H1 (cell line): Measurements from ENCODE around the gene CFP. TPM values are rescaled to one million over a fixed set of nuclear protein-coding genes. Genes with fewer than 3 reads are reported as not detected.
A peak's percentile ranks its signal among the peaks of the same experiment; 100 is the strongest.

Experiments used
- CTCF ChIA-PET: fragments of 300-600 bp; sonication (Branson Sonifier 250); formaldehyde crosslinking; loops from one replicate; lab custom pipeline; 2021; ENCODE audit not compliant: partially characterized antibody; lab: Charles Lee
- POLR2A ChIA-PET: fragments of 300-600 bp; sonication (Branson Sonifier 250); formaldehyde crosslinking; loops from one replicate; lab custom pipeline; 2021; ENCODE audit warnings: inconsistent platforms; ENCODE audit not compliant: partially characterized antibody; lab: Charles Lee
- DNase-seq, 2 experiments: peaks; one replicate each; pipeline versions ENCODE4 v3.0.0 to v3.0.0-alpha.2; 2010 to 2022; ENCODE audit warnings: low spot score in 2 of 2, low read depth in 1 of 2, mixed read lengths in 1 of 2
- FAIRE-seq: peaks from 2 replicates; lab custom pipeline; 2011; peaks lifted over from hg19 to GRCh38; lab: Jason Lieb, UNC
- H2AFZ ChIP-seq: 2 replicates; pipeline ENCODE4 v1.8.1; 2012; ENCODE audit warnings: low read length, inconsistent platforms
- H2AK5ac ChIP-seq: 2 replicates; pipeline ENCODE4 v1.6.1; 2013; ENCODE audit warnings: low read depth, low read length
- H2BK120ac ChIP-seq: replicated peaks from 2 replicates; pipeline ENCODE3; 2013; ENCODE audit warnings: low read depth, low read length, inconsistent platforms
- H2BK12ac ChIP-seq: 2 replicates; pipeline ENCODE4 v1.6.1; 2013; ENCODE audit warnings: low read depth, low read length
- H2BK15ac ChIP-seq: 2 replicates; pipeline ENCODE4 v1.6.1; 2013; ENCODE audit warnings: low read length
- H2BK20ac ChIP-seq: 2 replicates; pipeline ENCODE4 v1.6.1; 2013; ENCODE audit warnings: low read length
- H2BK5ac ChIP-seq: 2 replicates; pipeline ENCODE4 v1.6.1; 2013; ENCODE audit warnings: low read depth, low read length
- H3K14ac ChIP-seq: 2 replicates; pipeline ENCODE4 v1.6.1; 2013; ENCODE audit warnings: inconsistent platforms; ENCODE audit not compliant: insufficient read length
- H3K18ac ChIP-seq: 2 replicates; pipeline ENCODE4 v1.6.1; 2013; ENCODE audit warnings: low read length; ENCODE audit errors: extremely low read depth
- H3K23ac ChIP-seq: 2 replicates; pipeline ENCODE4 v1.6.1; 2013; ENCODE audit warnings: inconsistent platforms; ENCODE audit not compliant: insufficient read length
- H3K23me2 ChIP-seq: 2 replicates; pipeline ENCODE4 v1.6.1; 2013; ENCODE audit warnings: low read depth, low read length
- H3K27ac ChIP-seq: 2 replicates; pipeline ENCODE4 v1.6.1; 2011; ENCODE audit warnings: low read depth, low read length, inconsistent platforms
- H3K27me3 ChIP-seq, 4 experiments: replicated peaks in 1 of 4; 1 replicate in 1 of 4; 2 replicates in 3 of 4; pipeline versions ENCODE4 v1.6.1 to v1.8.1; 2011 to 2013; ENCODE audit warnings: low read length in 3 of 4, mild to moderate bottlenecking in 3 of 4, inconsistent platforms in 2 of 4, mixed read lengths in 2 of 4, moderate library complexity in 1 of 4; ENCODE audit not compliant: control insufficient read depth in 3 of 4, insufficient read depth in 3 of 4; ENCODE audit errors: extremely low read depth in 1 of 4
- H3K36me3 ChIP-seq, 4 experiments: 2 replicates each; pipeline versions ENCODE4 v1.6.1 to v1.8.1; 2011 to 2013; ENCODE audit warnings: mild to moderate bottlenecking in 4 of 4, low read length in 3 of 4, moderate library complexity in 2 of 4, control low read depth in 1 of 4, inconsistent platforms in 1 of 4; ENCODE audit not compliant: insufficient read depth in 4 of 4, control insufficient read depth in 2 of 4
- H3K4ac ChIP-seq: replicated peaks from 2 replicates; pipeline ENCODE3; 2013; ENCODE audit warnings: low read length, low read depth, mixed read lengths, inconsistent platforms; ENCODE audit not compliant: insufficient read length
- H3K4me1 ChIP-seq, 4 experiments: replicated peaks in 1 of 4; 1 replicate in 1 of 4; 2 replicates in 3 of 4; pipeline versions ENCODE4 v1.6.1 to v1.8.1; 2011 to 2013; ENCODE audit warnings: low read length in 3 of 4, inconsistent platforms in 2 of 4, mixed read lengths in 1 of 4; ENCODE audit not compliant: insufficient read depth in 4 of 4, control insufficient read depth in 3 of 4
- H3K4me2 ChIP-seq, 2 experiments: 2 replicates each; pipeline versions ENCODE4 v1.6.1 to v1.8.1; 2011 to 2013; ENCODE audit warnings: low read depth in 2 of 2, low read length in 2 of 2, control low read depth in 1 of 2, inconsistent platforms in 1 of 2, mild to moderate bottlenecking in 1 of 2; ENCODE audit not compliant: insufficient read depth in 1 of 2
- H3K4me3 ChIP-seq, 4 experiments: fragments of 200-600, 300-600 bp in 1 of 4; sonication (generic), shearing (Covaris generic), sonication (Bioruptor Twin) in 1 of 4; 2 replicates each; pipeline versions ENCODE4 v1.5.1 to v1.8.1; 2011 to 2016; ENCODE audit warnings: low read length in 4 of 4, low read depth in 3 of 4, control low read depth in 2 of 4, inconsistent platforms in 2 of 4, mild to moderate bottlenecking in 2 of 4, mixed read lengths in 1 of 4, moderate library complexity in 1 of 4; ENCODE audit not compliant: insufficient read depth in 2 of 4; ENCODE audit errors: extremely low read depth in 1 of 4
- H3K56ac ChIP-seq: replicated peaks from 2 replicates; pipeline ENCODE3; 2013; ENCODE audit warnings: low read depth, mild to moderate bottlenecking, mixed read lengths, low read length, inconsistent platforms; ENCODE audit not compliant: insufficient read length
- H3K79me1 ChIP-seq: 2 replicates; pipeline ENCODE4 v1.6.1; 2013; ENCODE audit warnings: low read depth, low read length, control low read depth
- H3K79me2 ChIP-seq, 2 experiments: 2 replicates each; pipeline versions ENCODE4 v1.6.1 to v1.8.1; 2012 to 2013; ENCODE audit warnings: low read length in 2 of 2, mild to moderate bottlenecking in 2 of 2, inconsistent platforms in 1 of 2; ENCODE audit not compliant: insufficient read depth in 2 of 2, control insufficient read depth in 1 of 2
- H3K9ac ChIP-seq, 4 experiments: replicated peaks in 1 of 4; 1 replicate in 1 of 4; 2 replicates in 3 of 4; pipeline versions ENCODE4 v1.6.1 to v1.8.1; 2011 to 2013; ENCODE audit warnings: low read depth in 3 of 4, low read length in 3 of 4, control low read depth in 2 of 4, mild to moderate bottlenecking in 2 of 4, moderate library complexity in 2 of 4, inconsistent platforms in 1 of 4; ENCODE audit errors: extremely low read depth in 1 of 4
- H3K9me3 ChIP-seq, 2 experiments: 2 replicates each; pipeline versions ENCODE4 v1.6.1 to v1.8.1; 2012 to 2013; ENCODE audit warnings: mild to moderate bottlenecking in 2 of 2, moderate library complexity in 2 of 2, control low read depth in 1 of 2, inconsistent platforms in 1 of 2, low read depth in 1 of 2, low read length in 1 of 2, mixed read lengths in 1 of 2; ENCODE audit not compliant: insufficient read depth in 2 of 2
- H4K20me1 ChIP-seq, 2 experiments: replicated peaks in 1 of 2; 2 replicates each; pipeline versions ENCODE3 to v1.8.1; 2011 to 2013; ENCODE audit warnings: inconsistent platforms in 2 of 2, low read length in 2 of 2, mild to moderate bottlenecking in 1 of 2; ENCODE audit not compliant: insufficient read depth in 2 of 2, control insufficient read depth in 1 of 2
- H4K5ac ChIP-seq: 2 replicates; pipeline ENCODE4 v1.6.1; 2013; ENCODE audit warnings: low read length, low read depth, mixed read lengths, inconsistent platforms; ENCODE audit not compliant: insufficient read length
- H4K8ac ChIP-seq: 2 replicates; pipeline ENCODE4 v1.8.0; 2013; ENCODE audit warnings: mild to moderate bottlenecking, moderate library complexity, low read length, inconsistent platforms; ENCODE audit not compliant: insufficient read depth; ENCODE audit errors: extremely low read depth
- H4K91ac ChIP-seq: replicated peaks from 2 replicates; pipeline ENCODE3; 2013; ENCODE audit warnings: low read length, mixed read lengths, inconsistent platforms; ENCODE audit not compliant: insufficient read length
- E2F6 ChIP-seq: IDR thresholded peaks from 2 replicates; pipeline ENCODE4 v1.6.1; 2012; ENCODE audit warnings: inconsistent platforms
- EGR1 ChIP-seq: IDR thresholded peaks from 2 replicates; pipeline ENCODE4 v1.6.1; 2011; ENCODE audit warnings: low read depth, low read length, borderline replicate concordance
- FOSL1 ChIP-seq: IDR thresholded peaks from 2 replicates; pipeline ENCODE4 v1.6.1; 2011; ENCODE audit warnings: mild to moderate bottlenecking, low read depth, low read length, moderate library complexity; ENCODE audit not compliant: insufficient read depth
- MAFK ChIP-seq: IDR thresholded peaks from 2 replicates; pipeline ENCODE4 v1.6.1; 2012; ENCODE audit warnings: low read depth, mild to moderate bottlenecking, improper control_type of control experiment, low read length
- MAX ChIP-seq: IDR thresholded peaks from 2 replicates; pipeline ENCODE4 v1.6.1; 2012; ENCODE audit warnings: inconsistent platforms
- POU5F1 ChIP-seq: IDR thresholded peaks from 2 replicates; pipeline ENCODE4 v1.6.1; 2011; ENCODE audit warnings: low read depth, mild to moderate bottlenecking, low read length, moderate library complexity
- RFX5 ChIP-seq: IDR thresholded peaks from 2 replicates; pipeline ENCODE4 v1.6.1; 2011; ENCODE audit warnings: low read depth, low read length, improper control_type of control experiment, borderline replicate concordance
- SAP30 ChIP-seq: fragments of 300-600 bp; sonication (generic); IDR thresholded peaks from 2 replicates; pipeline ENCODE4 v1.7.1; 2012; ENCODE audit warnings: low read length, moderate library complexity, mild to moderate bottlenecking, inconsistent platforms; ENCODE audit not compliant: insufficient read depth, insufficient replicate concordance
- SP2 ChIP-seq: IDR thresholded peaks from 2 replicates; pipeline ENCODE4 v1.6.1; 2012; ENCODE audit warnings: mild to moderate bottlenecking, low read length, inconsistent platforms
- USF2 ChIP-seq: IDR thresholded peaks from 2 replicates; pipeline ENCODE4 v1.6.1; 2011; ENCODE audit warnings: low read length, improper control_type of control experiment
- WGBS, 2 experiments: shearing (Covaris generic) in 1 of 2; methylation state at CpG; one replicate each; pipeline versions ENCODE4 v1.1.6 to v1.1.7; 2013 to 2015; ENCODE audit warnings: low lambda C conversion rate in 2 of 2, mixed read lengths in 2 of 2, inconsistent platforms in 1 of 2, low coverage in 1 of 2, missing lambda C conversion rate in 1 of 2; ENCODE audit not compliant: insufficient replicate concordance in 2 of 2, insufficient coverage in 1 of 2, insufficient read length in 1 of 2; ENCODE audit errors: extremely low coverage in 1 of 2, missing lambda C conversion rate in 1 of 2; 5-methylcytosine and 5-hydroxymethylcytosine counted together
- polyA plus RNA-seq, 7 experiments: library from polyadenylated mRNA; depleted of rRNA in 3 of 7; stranded (reverse) in 5 of 7; unstranded in 2 of 7; fragments of >200 nt in 5 of 7; fragments of 200-250 nt in 2 of 7; gene quantifications; 1 replicate in 5 of 7; 2 replicates in 1 of 7; 4 replicates in 1 of 7; pipeline versions ENCODE4 v1.2.1 to v1.2.3, GENCODE V29; 2011 to 2013; ENCODE audit warnings: missing spikeins in 2 of 7, mixed read lengths in 2 of 7
- total RNA-seq: library from RNA; stranded (reverse); fragmentation: NEBNext Ultra II Directional; extraction: Animal tissue kit (Norgen Biotek cat#: 25700); gene quantifications from 2 replicates; pipeline ENCODE4 v1.2.1, GENCODE V29; 2021

Gene CFP
- total and polyA plus RNA-seq, 2 of the 8 experiments (the other 6 are each of a cell fraction or from before 2014, with no cell fraction given), result 0.76 to 2.2 TPM

GRCh38 chrX:47659421-47659726 is 29.6 kb upstream of the CFP start:
- H4K5ac ChIP-seq, result no peak overlapping the region
- H2AK5ac ChIP-seq, result no peak overlapping the region
- no peak overlapping the region for H3K23ac ChIP-seq
- H3K4me3 ChIP-seq, result peak overlapping the region in 1 of 4 experiments; percentile 96; a peak in 2 of 8 replicates
- H2AFZ ChIP-seq, result no peak overlapping the region
- POLR2A ChIA-PET, result no interaction called here
- H3K18ac ChIP-seq, result no peak overlapping the region
- 63% methylated on average over 4 of the region's 8 CpGs; no CpG with 5 or more reads in 1 of the 2 experiments for WGBS, 2 experiments
- H2BK120ac ChIP-seq, result no peak overlapping the region
- H3K14ac ChIP-seq, result no peak overlapping the region
- no peak overlapping the region for H3K4ac ChIP-seq
- no peaks in the 10 kb centered on the region for H3K23me2 ChIP-seq
- no peaks in the 10 kb centered on the region for H3K9me3 ChIP-seq
- H2BK20ac ChIP-seq, result no peak overlapping the region
- no peaks in the 10 kb centered on the region for H3K4me1 ChIP-seq
- H4K8ac ChIP-seq, result no peak overlapping the region
- no peaks in the 10 kb centered on the region for H3K79me2 ChIP-seq
- H3K27ac ChIP-seq, result no peak overlapping the region
- FAIRE-seq (no peak), DNase-seq (no peak)
- CTCF ChIA-PET, result no interaction called here
- H2BK5ac ChIP-seq, result no peak overlapping the region
- H3K4me2 ChIP-seq, result peak overlapping the region in 1 of 2 experiments; percentile 1; a peak in 2 of 4 replicates
- H3K36me3 ChIP-seq, result peaks cover 0 to 16% (median 10%) of the 10 kb centered on the region in 4 experiments; a peak in 5 of 8 replicates
- H2BK15ac ChIP-seq, result no peak overlapping the region
- no peak overlapping the region for H3K9ac ChIP-seq
- H4K91ac ChIP-seq, result no peak overlapping the region
- no peaks in the 10 kb centered on the region for H4K20me1 ChIP-seq
- H3K56ac ChIP-seq, result no peak overlapping the region
- no peak overlapping the region for H2BK12ac ChIP-seq
- peaks cover 0 to 4% (median 1%) of the 10 kb centered on the region in 4 experiments; a peak in 3 of 7 replicates for H3K27me3 ChIP-seq
- no peaks in the 10 kb centered on the region for H3K79me1 ChIP-seq
- TF ChIP-seq USF2 (no peak), RFX5 (no peak), MAX (peak; percentile 92), FOSL1 (no peak), SP2 (no peak), EGR1 (no peak), MAFK (no peak), E2F6 (peak; percentile 100), SAP30 (no peak), POU5F1 (no peak)
